GM19452 (cell line): ENCODE measurements around the gene MEX3D.

Experiments used
- ATAC-seq: cut with Tn5 transposase; IDR thresholded peaks from one replicate; pipeline ENCODE4 v1.9.1; 2021; ENCODE audit not compliant: unreplicated experiment

The MEX3D gene

GRCh38 chr19:1574354-1575136 is 6.4 kb upstream of the MEX3D start:
- no peak for ATAC-seq

GRCh38 chr19:1572795-1573194 is 4.7 kb upstream of the MEX3D start:
- no peak for ATAC-seq

- ATAC-seq: no peak
These were observed 3.2 kb upstream of the MEX3D start for GRCh38 chr19:1571358-1571757.

GRCh38 chr19:1570836-1571235 is 2.7 kb upstream of the MEX3D start:
- no peak for ATAC-seq

DNA sequence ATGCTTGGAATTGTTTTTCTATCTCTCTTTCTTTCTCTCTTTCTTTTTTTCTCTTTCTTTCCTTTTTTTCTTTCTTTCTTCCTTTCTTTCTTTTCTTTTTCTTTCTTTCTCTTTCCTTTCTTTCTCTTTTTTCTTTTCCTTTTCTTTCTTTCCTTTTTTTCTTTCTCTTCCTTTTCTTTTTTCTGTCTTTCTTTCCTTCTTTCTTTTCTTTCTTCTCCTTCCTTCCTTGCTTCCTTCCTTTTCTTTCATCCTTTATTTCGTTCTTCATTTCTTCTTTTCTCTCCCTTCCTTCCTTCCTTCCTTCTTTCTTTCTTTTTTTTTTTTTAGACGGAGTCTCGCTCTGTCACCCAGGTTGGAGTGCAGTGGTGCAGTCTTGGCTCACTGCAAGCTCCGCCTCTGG is 1.9 kb upstream of the MEX3D start:
- ATAC-seq: no peak

DNA sequence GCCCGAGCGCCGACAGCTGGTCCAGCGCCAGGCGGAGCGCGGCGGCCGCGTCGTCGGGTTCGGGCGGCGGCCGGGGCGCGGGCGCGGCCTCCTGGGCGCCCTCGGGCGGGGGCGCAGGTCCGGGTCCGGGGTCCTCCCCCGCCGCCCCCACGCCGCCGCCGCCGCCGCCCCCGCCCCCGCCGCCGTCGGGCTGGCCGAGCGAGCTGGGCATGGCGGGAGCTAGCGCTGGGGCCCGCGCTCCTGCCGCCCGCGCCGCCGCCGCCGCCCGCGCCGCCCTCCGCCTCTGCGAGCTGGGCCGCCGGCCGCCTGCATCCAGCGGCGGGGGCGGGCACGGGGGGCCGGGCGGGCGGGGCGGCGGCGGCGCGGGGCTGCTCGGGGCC is 287 bp downstream of the MEX3D start:
- ATAC-seq: no peak

DNA sequence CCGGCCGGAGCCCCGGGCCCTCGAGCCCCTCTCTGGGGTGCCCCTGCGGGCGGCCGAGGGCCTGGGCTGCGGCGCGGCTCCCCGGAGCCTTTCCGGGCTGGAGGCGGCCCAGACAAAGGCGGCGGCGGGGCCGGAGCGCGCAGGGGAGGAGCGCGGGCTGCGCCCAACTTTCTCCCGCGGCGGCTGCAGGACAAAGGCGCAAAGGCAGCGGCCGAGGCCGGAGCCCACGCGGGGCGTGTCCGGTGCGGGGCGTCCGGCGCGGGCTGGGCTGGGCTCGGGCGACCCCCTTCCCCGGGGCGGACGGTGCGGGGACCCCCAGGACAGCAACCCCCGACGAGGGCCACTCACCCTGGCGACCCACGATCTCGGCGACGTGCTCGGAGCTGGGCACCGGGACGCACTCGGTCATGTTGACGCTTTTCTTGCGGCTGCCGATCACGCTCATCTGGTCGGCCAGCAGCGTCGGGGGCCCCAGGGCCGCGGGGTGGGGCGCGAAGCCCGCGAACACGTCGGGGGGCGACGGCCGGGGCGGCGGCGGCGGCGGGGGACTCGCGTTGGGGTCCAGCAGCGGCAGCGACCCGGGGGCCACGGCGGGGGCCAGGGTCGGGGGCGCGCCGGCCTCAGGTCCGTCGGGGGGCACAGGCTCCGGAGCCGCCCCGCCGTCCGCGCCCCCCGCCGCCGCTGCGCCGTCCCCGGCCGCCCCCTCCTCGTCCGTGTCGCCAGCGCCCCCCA is 843 bp downstream of the MEX3D start:
- no peak for ATAC-seq

GRCh38 chr19:1566392-1567115 is 1.6 kb downstream of the MEX3D start:
- no peak for ATAC-seq

DNA sequence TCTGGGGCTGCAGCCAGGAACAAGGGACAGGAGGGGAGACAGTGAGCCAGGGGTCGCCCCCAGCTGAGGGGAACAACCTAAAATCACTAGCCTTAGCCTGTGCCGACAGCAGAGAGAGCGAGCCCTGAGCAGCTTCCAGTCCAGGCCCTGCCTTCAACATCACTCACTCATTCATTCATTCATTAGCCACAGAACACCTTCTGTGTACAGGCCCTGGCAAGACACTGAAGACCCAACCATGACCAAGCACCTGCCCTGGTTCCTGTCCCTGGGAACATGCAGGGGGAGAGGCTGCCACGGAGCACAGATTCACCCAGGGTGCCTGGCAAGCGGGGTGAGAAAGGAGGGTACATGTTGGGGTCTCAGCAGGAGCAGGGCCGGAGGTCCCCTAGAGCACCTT is 4.9 kb downstream of the MEX3D start:
- no peak for ATAC-seq

- no peak for ATAC-seq
These were observed 6.8 kb downstream of the MEX3D start for GRCh38 chr19:1561236-1561842.

DNA sequence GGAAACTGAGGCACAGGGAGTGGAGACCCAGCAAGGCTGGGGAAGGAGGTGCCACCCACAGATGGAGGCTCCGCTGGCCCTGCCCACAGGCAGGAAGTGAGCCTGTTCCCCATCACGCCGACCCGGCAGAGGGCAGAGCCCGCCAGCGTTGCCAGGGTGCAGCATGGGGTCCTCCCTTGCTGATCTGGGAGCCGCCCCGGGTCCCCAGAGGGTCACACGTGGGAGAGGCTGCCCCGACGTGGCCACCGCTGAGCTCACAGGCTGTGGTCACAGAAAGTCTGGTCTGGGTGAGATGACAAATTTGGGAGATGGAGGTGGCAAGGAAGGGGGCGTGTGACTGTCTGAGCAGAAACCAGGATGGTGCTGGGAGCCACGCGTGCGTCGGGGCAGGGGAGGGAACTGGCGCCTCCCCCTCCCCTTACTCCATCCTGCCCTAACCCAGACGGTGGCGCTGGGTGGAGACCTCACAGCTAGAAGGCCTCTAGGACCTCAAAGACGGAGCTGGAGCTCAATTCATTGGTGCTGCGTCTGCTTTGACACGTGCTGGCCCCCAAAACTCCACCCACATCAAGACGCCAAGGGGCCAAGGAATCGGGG is 7.7 kb downstream of the MEX3D start:
- ATAC-seq: no peak

GRCh38 chr19:1558552-1558951 is 9.6 kb downstream of the MEX3D start:
- no peak for ATAC-seq

GRCh38 chr19:1556390-1557070 is 11.6 kb downstream of the MEX3D start:
- ATAC-seq: no peak

DNA sequence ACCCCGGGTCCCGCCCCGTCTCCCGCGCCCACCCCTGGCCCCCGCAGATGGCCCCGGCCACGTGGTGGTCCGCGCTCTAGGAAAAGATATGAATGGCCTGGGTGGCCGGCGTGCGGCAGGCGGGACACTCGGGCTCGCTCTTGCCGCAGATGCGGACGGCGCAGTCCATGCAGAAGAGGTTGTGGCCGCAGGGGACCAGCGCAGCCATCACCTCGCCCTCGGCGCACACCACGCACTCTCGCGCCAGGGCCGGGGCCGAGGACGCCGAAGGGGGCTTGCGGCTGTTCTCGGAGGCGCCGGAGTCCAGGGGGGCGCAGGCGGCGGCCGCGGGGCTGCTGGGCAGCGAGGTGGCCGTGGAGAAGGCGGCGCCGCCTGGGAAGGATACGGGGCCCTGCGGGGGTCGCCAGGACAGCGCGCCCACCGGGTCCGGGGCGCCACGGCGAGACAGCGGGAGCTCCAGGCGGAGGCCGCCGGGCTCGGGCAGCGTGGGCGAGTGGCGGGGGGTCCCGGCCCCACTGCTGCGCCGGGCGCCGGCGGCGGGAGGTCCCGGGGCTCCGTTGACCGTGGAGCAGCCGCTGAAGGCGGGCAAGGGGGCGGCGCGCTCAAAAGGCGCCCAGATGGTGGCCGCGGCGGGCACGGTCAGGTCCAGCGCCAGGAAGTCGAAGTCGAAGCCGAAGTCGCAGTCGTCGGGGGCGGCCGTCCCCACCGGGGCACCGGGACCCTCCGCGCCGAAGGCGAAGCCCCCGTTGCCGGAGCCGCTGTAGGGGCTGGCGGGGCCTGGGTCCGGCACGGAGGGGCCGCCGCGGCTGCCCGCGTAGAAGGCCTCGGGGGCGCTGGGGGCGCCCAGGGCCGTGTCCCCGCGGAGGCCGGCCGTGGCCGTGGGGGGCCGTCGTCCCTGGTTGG is 12.4 kb downstream of the MEX3D start:
- no peak for ATAC-seq

DNA sequence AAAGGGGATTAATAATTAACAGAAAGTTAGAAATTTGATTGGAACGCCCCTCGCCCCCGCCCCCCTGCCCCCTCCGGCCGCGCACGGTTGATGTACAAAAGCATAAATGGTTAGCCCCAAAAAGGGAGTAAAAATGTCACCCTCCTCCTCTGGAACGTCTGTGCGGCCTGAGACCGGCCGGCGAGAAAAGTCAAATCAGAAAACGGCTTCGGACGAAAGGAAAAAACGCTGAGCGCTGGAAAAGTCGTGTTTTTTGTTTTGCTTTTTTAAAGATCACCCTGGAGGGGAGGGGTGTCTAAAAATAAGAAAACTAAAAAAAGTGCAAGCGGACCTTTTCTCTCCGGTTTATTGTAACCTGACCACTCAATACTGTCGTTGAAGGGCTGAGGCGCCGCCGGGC is 13.2 kb downstream of the MEX3D start:
- ATAC-seq: no peak

- no peak for ATAC-seq
These were observed 14.7 kb downstream of the MEX3D start for GRCh38 chr19:1553415-1553814.

DNA sequence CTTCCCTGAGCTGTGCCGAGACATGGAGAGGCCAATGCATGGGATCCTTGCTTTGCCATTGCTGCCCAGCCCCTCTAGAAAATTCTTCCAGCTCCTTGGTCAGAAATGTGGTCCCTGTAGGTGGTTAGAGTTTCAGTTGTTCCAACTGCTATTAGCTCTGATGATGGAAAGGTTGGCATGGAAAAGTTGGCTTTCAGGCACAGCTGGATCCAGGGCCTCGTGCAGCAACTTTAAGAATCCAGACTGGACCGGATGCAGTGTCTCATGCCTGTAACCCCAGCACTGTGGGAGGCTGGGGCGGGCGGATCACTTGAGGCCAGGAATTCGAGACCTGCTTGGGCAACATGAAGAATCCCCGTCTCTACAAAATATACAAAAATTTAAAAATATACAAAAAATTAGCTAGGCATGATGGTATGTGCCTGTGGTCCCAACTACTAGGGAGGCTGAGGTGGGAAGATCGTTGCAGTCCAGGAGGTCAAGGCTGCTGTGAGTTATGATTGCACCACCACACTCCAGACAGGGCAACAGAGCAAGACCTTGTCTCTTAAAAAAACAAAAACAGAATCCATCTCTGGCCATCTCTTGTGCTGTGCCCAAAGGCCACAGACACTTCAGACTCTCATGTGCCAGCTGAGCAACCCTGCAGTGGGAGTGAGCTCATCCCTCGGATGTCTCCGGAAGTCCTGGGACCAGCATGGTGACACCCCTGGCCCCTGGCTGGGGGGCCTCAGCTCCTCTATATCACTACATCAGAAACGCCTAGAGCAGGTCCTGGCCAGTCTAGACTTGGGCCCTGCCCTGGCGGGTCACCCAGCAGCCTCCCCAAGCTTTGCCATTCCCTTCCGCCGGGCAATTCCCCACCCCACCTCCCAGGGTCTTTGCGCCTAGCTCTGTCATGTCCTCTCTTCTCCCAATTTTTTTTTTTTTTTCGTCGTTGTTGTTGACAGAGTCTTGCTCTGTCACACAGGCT is 16.8 kb downstream of the MEX3D start:
- no peak for ATAC-seq

GRCh38 chr19:1549332-1549945 is 18.7 kb downstream of the MEX3D start:
- ATAC-seq: no peak
